Activated CD4-positive, alpha-beta T cell treated with anti-CD3 and anti-CD28 coated beads for 36 hours (primary cell): ENCODE data around the gene FGF8. TPM values are rescaled to one million over a fixed set of nuclear protein-coding genes. Genes with fewer than 3 reads are reported as not detected.

Experiments
- ATAC-seq: fragments of 200-7000 bp; cut with Tn5 transposase; one replicate; pipeline ENCODE4 v1.10.0; 2021; ENCODE audit warnings: mild to moderate bottlenecking, moderate library complexity
- CTCF ChIA-PET: fragments of 350-600 bp; sonication (Branson Sonifier 250); formaldehyde crosslinking; loops from one replicate; lab custom pipeline; 2021; ENCODE audit warnings: antibody characterized with exemption; lab: Charles Lee
- POLR2A ChIA-PET: fragments of 350-600 bp; sonication (Branson Sonifier 250); formaldehyde crosslinking; loops from one replicate; lab custom pipeline; 2021; ENCODE audit warnings: antibody characterized with exemption, inconsistent platforms; lab: Charles Lee
- DNase-seq: peaks from one replicate; pipeline ENCODE4 v3.0.0-alpha.2; 2020
- H3K27ac Mint-ChIP-seq: one replicate; pipeline ENCODE4 v1.8.0; 2021; ENCODE audit warnings: mixed read lengths
- H3K27me3 Mint-ChIP-seq: one replicate; pipeline ENCODE4 v1.8.0; 2021; ENCODE audit warnings: mixed read lengths
- H3K36me3 Mint-ChIP-seq: one replicate; pipeline ENCODE4 v1.8.0; 2021; ENCODE audit warnings: low read depth, mixed read lengths
- H3K4me1 Mint-ChIP-seq: one replicate; pipeline ENCODE4 v1.8.0; 2021; ENCODE audit warnings: mixed read lengths
- H3K4me3 Mint-ChIP-seq: one replicate; pipeline ENCODE4 v1.8.0; 2021; ENCODE audit warnings: mild to moderate bottlenecking, moderate library complexity, mixed read lengths
- H3K9me3 Mint-ChIP-seq: one replicate; pipeline ENCODE4 v1.8.0; 2021; ENCODE audit warnings: low read depth, mixed read lengths
- intact Hi-C, 2 experiments: fragments of 100-400 bp; cut with DNase I in 1 of 2; cut with micrococcal nuclease in 1 of 2; formaldehyde crosslinking; loops; one replicate each; pipeline versions ENCODE4 v1.14.2 to v1.15.1; 2022 to 2024; cut with DNase I, micrococcal nuclease
- total RNA-seq, 2 experiments: library from RNA; stranded (reverse); gene quantifications; one replicate each; pipeline ENCODE4 v1.2.3, GENCODE V29; 2021

Gene FGF8
- under 1 TPM in 1 of 2 experiments, not detected in 1; 0.32 TPM for total RNA-seq

DNA sequence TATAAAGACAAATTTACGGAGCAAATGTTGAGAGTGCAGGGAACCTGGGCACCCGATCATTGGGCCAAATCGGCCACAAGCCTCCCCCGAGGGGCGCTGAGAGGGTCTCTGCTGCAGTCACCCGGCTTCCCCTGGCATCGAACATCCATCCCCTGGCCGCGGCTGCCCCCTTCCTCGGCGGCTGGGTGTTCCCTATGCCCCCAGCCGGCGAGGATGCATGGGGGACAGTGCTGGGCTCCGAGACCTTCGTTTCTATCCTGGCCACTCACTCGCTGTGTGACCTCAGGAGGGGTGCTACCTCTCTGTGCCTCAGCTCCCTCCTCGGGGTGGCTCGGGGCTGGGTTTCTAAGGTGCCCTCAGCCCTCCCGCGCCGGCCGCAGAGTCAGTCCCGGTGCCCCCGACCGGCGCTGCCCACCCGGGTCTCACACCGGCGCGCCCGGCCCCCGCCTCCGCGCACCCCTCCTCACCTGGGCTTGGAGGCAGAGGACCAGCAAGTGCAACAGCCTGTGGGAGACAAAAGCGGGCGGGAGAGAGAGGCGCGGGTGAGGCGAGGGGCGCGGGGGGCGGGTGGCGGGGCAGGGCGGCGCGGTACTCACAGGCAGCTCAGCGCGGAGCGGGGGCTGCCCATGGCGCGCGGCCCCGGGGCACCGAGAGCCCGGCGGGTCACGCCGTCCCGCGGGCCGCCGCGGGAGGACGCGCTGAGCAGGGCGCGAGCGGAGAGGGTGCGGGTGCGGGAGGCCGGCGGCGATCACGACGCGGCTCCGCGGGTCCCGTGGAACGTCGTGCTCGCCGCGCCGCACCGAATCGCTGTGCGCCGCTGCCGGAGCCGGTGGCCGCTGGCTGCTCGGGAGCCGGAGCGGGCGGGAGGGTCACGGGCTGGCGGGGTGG is at the start of gene FGF8:
FGF8 (minus strand) TSS at position 842 of the 888 bp plus-strand sequence; CDS start at position 628, 214 bp downstream.
- Mint-ChIP-seq H3K27ac (no peak within 1 kb of the TSS), H3K36me3 (peaks cover 20% of the 10 kb centered on the region), H3K9me3 (no peaks in the 10 kb centered on the region), H3K27me3 (peaks cover 55% of the 10 kb centered on the region), H3K4me1 (peaks cover 29% of the 10 kb centered on the region), H3K4me3 (no peak within 1 kb of the TSS)
- DNase-seq = peak; percentile 27
- ChIA-PET CTCF (no interaction called here), POLR2A (interaction anchor here (0.6 kb wide), 1 partner anchor 180 kb away, joined by 3 read pairs; no protein-coding TSS in a partner anchor)
- intact Hi-C loops = loop anchor here in 1 of 2 experiments (5.0 kb wide), 1 partner anchor 478 kb away; no protein-coding TSS in a partner anchor
- ATAC-seq = no peak

DNA sequence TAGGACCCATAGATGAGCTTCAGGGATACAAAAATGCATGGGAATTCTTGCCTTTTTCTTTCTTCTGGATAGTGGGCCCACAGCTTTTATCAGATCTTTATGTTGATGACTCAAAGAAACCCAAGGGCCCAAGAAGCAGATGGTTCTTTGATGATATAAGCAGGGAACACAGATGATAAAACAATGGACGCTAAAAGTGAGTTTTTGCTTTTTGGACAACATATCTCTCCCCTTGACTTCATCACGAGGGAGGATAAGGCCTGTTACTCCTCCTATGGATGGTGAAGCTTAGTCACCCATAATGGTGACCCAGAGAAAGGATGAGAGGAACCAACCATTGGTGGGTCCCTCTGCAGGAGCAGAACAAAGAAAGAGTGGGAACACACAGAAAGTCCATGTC is 48.8 kb upstream of the FGF8 start:
- Mint-ChIP-seq H3K27ac (no peak overlapping the region), H3K4me1 (peaks cover 21% of the 10 kb centered on the region), H3K4me3 (no peak overlapping the region), H3K9me3 (no peaks in the 10 kb centered on the region), H3K36me3 (no peaks in the 10 kb centered on the region), H3K27me3 (no peaks in the 10 kb centered on the region)
- no peak for ATAC-seq
- ChIA-PET CTCF (interaction anchor here (1.0 to 1.9 kb wide), 3 partner anchors 11 to 16 kb away, joined by 3 to 9 read pairs (median 3); no protein-coding TSS in a partner anchor), POLR2A (no interaction called here)
- intact Hi-C loops = no loop called here
- DNase-seq = no peak

DNA sequence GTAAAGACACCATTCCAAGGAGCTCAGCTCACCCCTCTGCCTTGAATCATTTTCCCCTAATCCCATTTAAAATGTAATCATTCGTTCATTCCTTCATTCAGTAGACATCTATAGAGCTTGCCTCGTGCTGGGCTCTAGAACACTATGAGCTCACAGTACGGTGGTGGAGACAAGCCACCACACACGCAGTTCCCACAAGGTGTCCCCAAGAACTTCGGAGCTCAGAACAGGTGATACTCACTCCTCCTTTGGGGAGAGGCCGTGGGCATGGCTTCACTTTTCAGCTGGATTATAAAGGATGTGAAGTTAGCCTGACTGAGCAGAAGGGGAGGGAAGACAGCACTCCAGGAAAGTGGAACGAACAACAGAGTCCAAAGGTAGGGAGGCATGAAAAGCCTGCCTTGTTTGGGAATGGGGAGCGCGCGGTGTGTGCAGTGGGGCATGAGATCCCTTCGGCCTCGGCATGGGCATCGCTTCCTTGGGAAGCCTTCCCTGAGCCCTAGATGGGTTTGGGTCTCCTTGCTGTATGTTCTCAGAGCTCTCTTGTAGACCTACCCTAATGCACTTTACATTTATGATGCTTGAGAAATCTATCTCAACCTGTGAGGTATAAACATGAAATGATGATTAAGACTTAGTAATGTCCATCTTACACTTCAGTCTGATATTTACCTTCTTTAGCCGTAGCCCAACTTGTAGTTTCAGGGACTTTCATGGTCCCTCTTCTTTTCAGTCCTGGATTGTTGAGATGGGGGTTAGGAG is 43.1 kb upstream of the FGF8 start:
- peak; percentile 43 for ATAC-seq
- peaks cover 32% of the 10 kb centered on the region for H3K4me1 Mint-ChIP-seq
- peak overlapping the region; percentile 89 for H3K4me3 Mint-ChIP-seq
- DNase-seq = no peak
- H3K27ac Mint-ChIP-seq = peak overlapping the region; percentile 83
- peaks cover 16% of the 10 kb centered on the region for H3K36me3 Mint-ChIP-seq
- no peaks in the 10 kb centered on the region for H3K9me3 Mint-ChIP-seq
- no peaks in the 10 kb centered on the region for H3K27me3 Mint-ChIP-seq
- ChIA-PET CTCF (interaction anchor here (0.6 to 2.5 kb wide), 10 partner anchors 9 to 487 kb away, joined by 3 to 16 read pairs (median 6); partner anchors contain the start of gene NPM3), POLR2A (interaction anchor here (0.6 to 2.1 kb wide), 8 partner anchors 8 to 300 kb away, joined by 3 to 16 read pairs (median 4); partner anchors contain the start of genes ARMH3 and NPM3)
- intact Hi-C loops = loop anchor here (1.0 to 10.0 kb wide), 18 partner anchors 11 to 1284 kb away; partner anchors contain the start of genes HPS6 (in 2 of the 2), NOLC1 (in 2 of the 2), NPM3 (in 2 of the 2) and ACTR1A (in 1 of the 2)

- POLR2A ChIA-PET = interaction anchor here (0.7 to 2.1 kb wide), 8 partner anchors 12 to 301 kb away, joined by 3 to 16 read pairs (median 4); partner anchors contain the start of genes ARMH3 and NPM3
- DNase-seq = peak; percentile 99
- Mint-ChIP-seq H3K36me3 (peaks cover 21% of the 10 kb centered on the region), H3K4me1 (peaks cover 40% of the 10 kb centered on the region), H3K27ac (peak within 1 kb of the TSS; percentile 83), H3K4me3 (peak within 1 kb of the TSS; percentile 89), H3K27me3 (no peaks in the 10 kb centered on the region), H3K9me3 (no peaks in the 10 kb centered on the region)
- ATAC-seq = peak; percentile 89
- intact Hi-C loops = loop anchor here (1.0 to 10.0 kb wide), 18 partner anchors 12 to 1283 kb away; partner anchors contain the start of genes HPS6 (in 2 of the 2), NOLC1 (in 2 of the 2), NPM3 (in 2 of the 2) and ACTR1A (in 1 of the 2)
- CTCF ChIA-PET = interaction anchor here (0.6 to 2.5 kb wide), 13 partner anchors 9 to 487 kb away, joined by 3 to 16 read pairs (median 5); partner anchors contain the start of gene NPM3
Observed at GRCh38 chr10:101818119-101818871, 42.4 kb upstream of the FGF8 start, which contains the start of gene OGA. Gene OGA, minus strand, starts transcription at chr10:101818444. Its CDS starts 422 bp downstream, at chr10:101818022.

DNA sequence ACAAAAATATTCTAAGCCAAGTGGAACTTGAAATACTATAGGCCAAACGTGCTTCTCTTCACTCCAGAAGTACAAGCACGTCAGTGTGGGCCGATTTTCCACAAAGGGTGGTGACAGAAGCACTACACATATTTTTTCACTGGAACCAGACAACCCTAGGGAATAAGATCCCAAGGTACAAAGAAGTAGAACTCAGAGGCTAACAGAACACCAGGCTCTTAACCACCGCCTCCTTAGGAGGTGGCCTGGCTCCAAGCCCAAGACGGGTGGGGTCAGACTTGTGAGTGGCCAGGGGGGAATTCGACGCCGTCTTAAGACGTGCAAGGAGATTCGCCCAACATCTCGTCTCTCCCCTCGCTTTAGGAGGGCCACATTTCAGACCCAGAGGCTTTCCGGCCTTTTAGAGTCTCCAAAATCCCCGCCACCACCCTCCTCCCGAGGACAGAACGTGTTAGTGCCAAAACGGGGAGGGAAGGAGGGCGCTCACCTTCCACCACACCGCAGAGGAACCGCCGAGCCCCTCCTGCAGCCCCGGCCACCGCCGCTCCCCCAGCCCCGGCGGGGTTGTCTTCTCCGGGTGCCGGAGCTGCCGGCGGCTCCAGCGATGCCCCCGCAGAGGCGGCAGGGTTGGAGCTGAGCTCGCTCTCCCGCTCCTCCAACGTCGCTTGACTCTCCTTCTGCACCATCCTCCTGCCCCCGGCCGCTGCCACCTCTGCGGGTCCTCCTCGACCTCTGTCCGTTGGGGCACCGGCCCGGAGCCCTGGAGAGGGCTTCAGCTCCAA is 41.6 kb upstream of the FGF8 start:
- Mint-ChIP-seq H3K4me3 (peak overlapping the region; percentile 89), H3K4me1 (peaks cover 47% of the 10 kb centered on the region), H3K9me3 (no peaks in the 10 kb centered on the region), H3K27me3 (no peaks in the 10 kb centered on the region), H3K27ac (peak overlapping the region; percentile 83), H3K36me3 (peaks cover 27% of the 10 kb centered on the region)
- DNase-seq = peak; percentile 69
- intact Hi-C loops = loop anchor here (1.0 to 10.0 kb wide), 18 partner anchors 13 to 1283 kb away; partner anchors contain the start of genes HPS6 (in 2 of the 2), NOLC1 (in 2 of the 2), NPM3 (in 2 of the 2) and ACTR1A (in 1 of the 2)
- CTCF ChIA-PET = interaction anchor here (0.6 to 2.5 kb wide), 13 partner anchors 18 to 256 kb away, joined by 3 to 16 read pairs (median 4); partner anchors contain the start of gene NPM3
- ATAC-seq = peak; percentile 5
- POLR2A ChIA-PET = interaction anchor here (0.7 to 2.1 kb wide), 8 partner anchors 13 to 301 kb away, joined by 3 to 16 read pairs (median 4); partner anchors contain the start of genes ARMH3 and NPM3

DNA sequence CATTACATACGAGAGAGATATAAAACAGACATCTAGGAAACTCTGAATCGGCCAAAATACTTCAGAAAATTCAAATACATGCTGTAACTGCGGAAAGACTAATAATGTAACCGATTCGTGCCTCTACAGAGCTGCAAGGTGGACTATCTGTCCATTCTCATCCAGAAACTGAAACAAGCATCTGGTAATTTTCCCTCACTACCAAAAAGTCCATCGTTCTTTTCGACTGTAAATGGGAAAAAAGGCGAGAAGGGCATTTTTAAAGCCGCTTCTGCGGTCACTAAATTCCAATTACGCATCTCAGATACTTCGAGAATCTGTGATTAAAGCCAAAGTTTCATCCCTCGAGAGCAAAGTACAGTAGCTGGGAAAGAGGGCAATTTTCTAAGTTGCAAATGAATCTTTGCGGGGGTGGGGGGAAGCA is 41.0 kb upstream of the FGF8 start:
- intact Hi-C loops = loop anchor here (5.0 to 10.0 kb wide), 5 partner anchors 300 to 1282 kb away; partner anchors contain the start of genes CNNM2 (in 1 of the 2), HIF1AN (in 1 of the 2), PDZD7 (in 1 of the 2) and SFXN3 (in 1 of the 2)
- DNase-seq (no peak), ATAC-seq (no peak)
- Mint-ChIP-seq H3K27ac (peak overlapping the region; percentile 83), H3K4me1 (peaks cover 51% of the 10 kb centered on the region), H3K9me3 (no peaks in the 10 kb centered on the region), H3K27me3 (no peaks in the 10 kb centered on the region), H3K4me3 (peak overlapping the region; percentile 89), H3K36me3 (peaks cover 32% of the 10 kb centered on the region)
- ChIA-PET POLR2A (no interaction called here), CTCF (interaction anchor here (0.7 to 1.5 kb wide), 4 partner anchors 25 to 214 kb away, joined by 3 to 8 read pairs (median 4); partner anchors contain the start of gene NPM3)

- Mint-ChIP-seq H3K4me1 (peaks cover 49% of the 10 kb centered on the region), H3K4me3 (peak overlapping the region; percentile 89), H3K36me3 (peaks cover 37% of the 10 kb centered on the region), H3K27me3 (no peaks in the 10 kb centered on the region), H3K27ac (peak overlapping the region; percentile 79), H3K9me3 (no peaks in the 10 kb centered on the region)
- DNase-seq (no peak), ATAC-seq (no peak)
- intact Hi-C loops = loop anchor here (5.0 to 10.0 kb wide), 5 partner anchors 301 to 1282 kb away; partner anchors contain the start of genes CNNM2 (in 1 of the 2), HIF1AN (in 1 of the 2), PDZD7 (in 1 of the 2) and SFXN3 (in 1 of the 2)
- ChIA-PET POLR2A (interaction anchor here (0.9 kb wide), 1 partner anchor 30 kb away, joined by 12 read pairs; no protein-coding TSS in a partner anchor), CTCF (interaction anchor here (1.0 to 1.5 kb wide), 3 partner anchors 25 to 35 kb away, joined by 3 to 8 read pairs (median 4); no protein-coding TSS in a partner anchor)
Observed at GRCh38 chr10:101816376-101816775, 40.5 kb upstream of the FGF8 start.

GRCh38 chr10:101814466-101815071 is 38.7 kb upstream of the FGF8 start:
- no peaks in the 10 kb centered on the region for H3K9me3 Mint-ChIP-seq
- H3K4me3 Mint-ChIP-seq = peak overlapping the region; percentile 89
- H3K27me3 Mint-ChIP-seq = no peaks in the 10 kb centered on the region
- DNase-seq (no peak), ATAC-seq (peak; percentile 14)
- H3K36me3 Mint-ChIP-seq = peaks cover 48% of the 10 kb centered on the region
- intact Hi-C loops = loop anchor here (5.0 to 10.0 kb wide), 5 partner anchors 303 to 1280 kb away; partner anchors contain the start of genes CNNM2 (in 1 of the 2), HIF1AN (in 1 of the 2), PDZD7 (in 1 of the 2) and SFXN3 (in 1 of the 2)
- H3K4me1 Mint-ChIP-seq = peaks cover 48% of the 10 kb centered on the region
- CTCF ChIA-PET = interaction anchor here (0.8 to 1.8 kb wide), 4 partner anchors 25 to 258 kb away, joined by 3 to 11 read pairs (median 4); partner anchors contain the start of gene NPM3
- POLR2A ChIA-PET = interaction anchor here (0.5 kb wide), 1 partner anchor 418 kb away, joined by 3 read pairs; no protein-coding TSS in a partner anchor
- peak overlapping the region; percentile 85 for H3K27ac Mint-ChIP-seq
